IPS-15b (cell line): ENCODE results near the gene RAD9A.
A peak's percentile ranks its signal among the peaks of the same experiment; 100 is the strongest.
"Not testable (repeated sequence)": the region's sequence is repeated elsewhere in the genome, so short reads cannot be mapped to it uniquely, and the experiment has no call there.

ENCODE experiments used
- H3K27me3 ChIP-seq: one replicate; pipeline ENCODE4 v1.6.1; 2013; ENCODE audit warnings: low read length; ENCODE audit not compliant: control insufficient read depth, insufficient read depth
- H3K36me3 ChIP-seq: one replicate; pipeline ENCODE4 v1.6.1; 2013; ENCODE audit warnings: low read length; ENCODE audit not compliant: control insufficient read depth, insufficient read depth
- H3K4me1 ChIP-seq: one replicate; pipeline ENCODE4 v1.6.1; 2013; ENCODE audit warnings: mild to moderate bottlenecking, low read length; ENCODE audit not compliant: control insufficient read depth, insufficient read depth
- H3K4me3 ChIP-seq: one replicate; pipeline ENCODE4 v1.5.1; 2013; ENCODE audit warnings: low read depth, low read length
- H3K9ac ChIP-seq: one replicate; pipeline ENCODE4 v1.6.1; 2013; ENCODE audit warnings: low read depth, mild to moderate bottlenecking, low read length
- H3K9me3 ChIP-seq: one replicate; pipeline ENCODE4 v1.6.1; 2013; ENCODE audit warnings: mild to moderate bottlenecking, low read length; ENCODE audit not compliant: control insufficient read depth, insufficient read depth

RAD9A gene

GRCh38 chr11:67396259-67396581 lies 4.4 kb downstream of the RAD9A start:
- Histone ChIP-seq H3K9me3 (no peaks in the 10 kb centered on the region), H3K36me3 (peaks cover 36% of the 10 kb centered on the region), H3K9ac (no peak overlapping the region), H3K27me3 (no peaks in the 10 kb centered on the region), H3K4me1 (peaks cover 2% of the 10 kb centered on the region), H3K4me3 (no peak overlapping the region)

- Histone ChIP-seq H3K9ac (no peak overlapping the region), H3K4me3 (no peak overlapping the region), H3K36me3 (peaks cover 36% of the 10 kb centered on the region), H3K27me3 (no peaks in the 10 kb centered on the region), H3K9me3 (no peaks in the 10 kb centered on the region), H3K4me1 (peaks cover 2% of the 10 kb centered on the region)
Observed at GRCh38 chr11:67396587-67397389, 5.0 kb downstream of the RAD9A start.

- Histone ChIP-seq H3K9me3 (no peaks in the 10 kb centered on the region), H3K36me3 (peaks cover 36% of the 10 kb centered on the region), H3K27me3 (no peaks in the 10 kb centered on the region), H3K4me3 (no peak overlapping the region), H3K4me1 (peaks cover 3% of the 10 kb centered on the region), H3K9ac (no peak overlapping the region)
Observed at GRCh38 chr11:67397536-67397935, 5.8 kb downstream of the RAD9A start.

GRCh38 chr11:67397986-67398660 lies 6.3 kb downstream of the RAD9A start:
- H3K27me3 ChIP-seq, result no peaks in the 10 kb centered on the region
- no peak overlapping the region for H3K9ac ChIP-seq
- H3K4me3 ChIP-seq, result no peak overlapping the region
- no peaks in the 10 kb centered on the region for H3K9me3 ChIP-seq
- H3K4me1 ChIP-seq, result peaks cover 3% of the 10 kb centered on the region
- H3K36me3 ChIP-seq, result peaks cover 36% of the 10 kb centered on the region

- Histone ChIP-seq H3K4me1 (peaks cover 3% of the 10 kb centered on the region), H3K9me3 (no peaks in the 10 kb centered on the region), H3K9ac (no peak overlapping the region), H3K27me3 (no peaks in the 10 kb centered on the region), H3K36me3 (peaks cover 36% of the 10 kb centered on the region), H3K4me3 (no peak overlapping the region)
Observed at GRCh38 chr11:67398661-67399563, 7.1 kb downstream of the RAD9A start.

GRCh38 chr11:67400251-67400941 lies 8.6 kb downstream of the RAD9A start:
- peaks cover 32% of the 10 kb centered on the region for H3K36me3 ChIP-seq
- no peaks in the 10 kb centered on the region for H3K27me3 ChIP-seq

GRCh38 chr11:67400942-67401494 lies 9.2 kb downstream of the RAD9A start:
- Histone ChIP-seq H3K4me3 (peak overlapping the region; percentile 82), H3K36me3 (peaks cover 29% of the 10 kb centered on the region), H3K4me1 (peaks cover 3% of the 10 kb centered on the region), H3K9ac (peak overlapping the region; percentile 70), H3K9me3 (no peaks in the 10 kb centered on the region), H3K27me3 (no peaks in the 10 kb centered on the region)

More at GRCh38 chr11:67400251-67400941, 8.6 kb downstream of the RAD9A start:
- peak overlapping the region; percentile 70 for H3K9ac ChIP-seq
- no peaks in the 10 kb centered on the region for H3K9me3 ChIP-seq
- H3K4me1 ChIP-seq, result peaks cover 3% of the 10 kb centered on the region
- H3K4me3 ChIP-seq, result peak overlapping the region; percentile 82

GRCh38 chr11:67401495-67402191 lies 9.9 kb downstream of the RAD9A start, which contains the start of gene PPP1CA:
Gene PPP1CA (minus strand): TSS chr11:67401858. CDS start chr11:67401782, 76 bp downstream.
- H3K27me3 ChIP-seq, result no peaks in the 10 kb centered on the region
- peaks cover 27% of the 10 kb centered on the region for H3K36me3 ChIP-seq
- H3K9ac ChIP-seq, result peak within 1 kb of the TSS; percentile 70
- H3K4me3 ChIP-seq, result peak within 1 kb of the TSS; percentile 82
- H3K4me1 ChIP-seq, result peaks cover 3% of the 10 kb centered on the region
- H3K9me3 ChIP-seq, result no peaks in the 10 kb centered on the region

- H3K4me3 ChIP-seq, H3K9ac ChIP-seq, H3K4me1 ChIP-seq, H3K9me3 ChIP-seq, H3K27me3 ChIP-seq: not testable (repeated sequence)
- H3K36me3 ChIP-seq, result peaks cover 25% of the 10 kb centered on the region
Observed at GRCh38 chr11:67402192-67402839, 10.5 kb downstream of the RAD9A start.

- not testable (repeated sequence) for H3K4me1 ChIP-seq, H3K9ac ChIP-seq, H3K27me3 ChIP-seq
Observed at GRCh38 chr11:67403085-67403484, 11.3 kb downstream of the RAD9A start.

More at GRCh38 chr11:67403085-67403484, 11.3 kb downstream of the RAD9A start:
- not testable (repeated sequence) for H3K4me3 ChIP-seq, H3K9me3 ChIP-seq
- peaks cover 18% of the 10 kb centered on the region for H3K36me3 ChIP-seq
